ENCODE results near the gene OPA3.

GRCh38 chr19:45593520-45593919 lies 8.9 kb upstream of the OPA3 start:
- TF ChIP-seq, protein P1, sequence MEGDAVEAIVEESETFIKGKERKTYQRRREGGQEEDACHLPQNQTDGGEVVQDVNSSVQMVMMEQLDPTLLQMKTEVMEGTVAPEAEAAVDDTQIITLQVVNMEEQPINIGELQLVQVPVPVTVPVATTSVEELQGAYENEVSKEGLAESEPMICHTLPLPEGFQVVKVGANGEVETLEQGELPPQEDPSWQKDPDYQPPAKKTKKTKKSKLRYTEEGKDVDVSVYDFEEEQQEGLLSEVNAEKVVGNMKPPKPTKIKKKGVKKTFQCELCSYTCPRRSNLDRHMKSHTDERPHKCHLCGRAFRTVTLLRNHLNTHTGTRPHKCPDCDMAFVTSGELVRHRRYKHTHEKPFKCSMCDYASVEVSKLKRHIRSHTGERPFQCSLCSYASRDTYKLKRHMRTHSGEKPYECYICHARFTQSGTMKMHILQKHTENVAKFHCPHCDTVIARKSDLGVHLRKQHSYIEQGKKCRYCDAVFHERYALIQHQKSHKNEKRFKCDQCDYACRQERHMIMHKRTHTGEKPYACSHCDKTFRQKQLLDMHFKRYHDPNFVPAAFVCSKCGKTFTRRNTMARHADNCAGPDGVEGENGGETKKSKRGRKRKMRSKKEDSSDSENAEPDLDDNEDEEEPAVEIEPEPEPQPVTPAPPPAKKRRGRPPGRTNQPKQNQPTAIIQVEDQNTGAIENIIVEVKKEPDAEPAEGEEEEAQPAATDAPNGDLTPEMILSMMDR (conservative IDR thresholded peaks at IDR 0.05 in 1 of 2, IDR thresholded peaks at IDR 0.05 in 1 of 2; ENCODE audit: extremely low read depth in 1 of 2, insufficient read depth in 1 of 2, low read depth in 1 of 2, low read length in 2 of 2): no peak
- TF ChIP-seq EZH2 (IDR thresholded peaks at IDR 0.05; ENCODE audit: borderline replicate concordance, low read length): no peak
